Measurements from ENCODE around the gene AP3D1. TPM values are rescaled to one million over a fixed set of nuclear protein-coding genes. Genes with fewer than 3 reads are reported as not detected.

The AP3D1 gene
- total and polyA plus RNA-seq, 9 of the 15 experiments (the other 6 are each of a cell fraction or from before 2014, with no cell fraction given) = 1.2 to 86.1 (median 35.9) TPM

DNA sequence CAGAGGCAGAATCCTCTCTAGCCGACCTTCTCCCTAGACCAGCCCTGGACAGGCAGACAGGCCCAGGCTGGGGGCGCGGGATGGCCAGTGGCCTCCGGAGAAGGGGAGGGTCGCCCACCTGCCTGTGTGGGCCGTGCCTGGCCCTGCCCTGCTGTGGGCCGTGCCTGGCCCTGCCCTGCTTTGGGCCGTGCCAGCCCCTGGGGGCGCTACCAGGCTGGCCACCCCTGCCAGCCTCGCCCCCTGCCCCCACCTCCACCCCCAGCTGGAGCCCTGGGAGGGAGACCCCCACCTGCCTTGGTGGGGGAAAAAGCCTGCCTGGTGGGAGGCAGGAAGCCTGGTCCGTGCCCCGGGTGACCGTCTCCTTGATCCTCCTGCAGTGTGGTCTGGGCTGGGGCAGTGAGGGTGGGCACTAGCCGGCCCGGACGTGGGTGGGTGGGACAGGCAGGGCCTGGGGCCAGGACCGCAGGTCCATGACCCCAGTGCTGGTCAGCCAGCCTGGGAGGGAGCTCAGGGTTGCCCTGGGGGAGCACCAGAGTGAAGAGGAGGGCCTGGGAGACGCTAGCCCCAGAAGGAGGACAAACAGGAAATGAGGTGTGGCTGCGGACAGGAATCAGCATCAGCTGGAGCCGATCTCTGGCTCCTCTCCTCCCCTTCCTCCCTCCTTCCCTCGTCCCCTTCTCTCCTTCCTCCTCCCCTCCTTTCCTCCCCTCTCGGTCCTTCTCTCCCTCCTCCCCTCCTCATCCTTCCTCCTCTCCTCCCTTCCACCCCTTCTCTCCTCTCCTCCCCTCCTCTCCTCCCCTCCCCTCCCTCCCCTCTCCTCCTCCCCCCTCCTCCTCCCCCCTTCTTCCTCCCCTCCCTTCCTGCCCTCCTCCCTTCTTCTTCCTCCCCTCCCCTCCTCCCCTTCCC is 95.2 kb downstream of the AP3D1 start (continued):
- TF ChIP-seq KLF6 (CRISPR knock-in tag; IDR thresholded peaks at IDR 0.05; ENCODE audit: borderline replicate concordance) (peak; percentile 85; the same call in 1 of the 2 replicates), TFAM (CRISPR knock-in tag; conservative IDR thresholded peaks at IDR 0.05) (no peak), EP400 (IDR thresholded peaks at IDR 0.05) (peak; percentile 81), KLF13 (tag; IDR thresholded peaks at IDR 0.05; ENCODE audit: borderline replicate concordance, low read depth) (no peak), MEIS2 (IDR thresholded peaks at IDR 0.05; ENCODE audit: partially characterized antibody) (peak; percentile 17), SPI1 (IDR thresholded peaks at IDR 0.05; ENCODE audit: borderline replicate concordance, low read depth, low read length) (peak; percentile 72; the same call in 1 of the 2 replicates), BRCA1 (IDR thresholded peaks at IDR 0.05) (no peak), BRCA1 (CRISPR knock-in tag; IDR thresholded peaks at IDR 0.05) (no peak), ZNF24 (IDR thresholded peaks at IDR 0.05) (no peak), GTF2A2 (tag; IDR thresholded peaks at IDR 0.05) (0 out of 2 replicates have a peak, but pooled peaks have one; percentile 25), CCNT2 (IDR thresholded peaks at IDR 0.05; ENCODE audit: borderline replicate concordance, extremely low read depth, insufficient read length, low read depth, low read length) (no peak), POLR3G (IDR thresholded peaks at IDR 0.05; ENCODE audit: extremely low read depth, insufficient read length, insufficient replicate concordance) (no peak), ADNP (tag; IDR thresholded peaks at IDR 0.05) (no peak), KHSRP (IDR thresholded peaks at IDR 0.05) (no peak), HBP1 (CRISPR knock-in tag; IDR thresholded peaks at IDR 0.05) (peak; percentile 34; the same call in 1 of the 2 replicates), TAL1 (IDR thresholded peaks at IDR 0.05) (no peak), CHD1 (IDR thresholded peaks at IDR 0.05; ENCODE audit: low read length) (no peak)
- TF ChIP-seq, protein P1, sequence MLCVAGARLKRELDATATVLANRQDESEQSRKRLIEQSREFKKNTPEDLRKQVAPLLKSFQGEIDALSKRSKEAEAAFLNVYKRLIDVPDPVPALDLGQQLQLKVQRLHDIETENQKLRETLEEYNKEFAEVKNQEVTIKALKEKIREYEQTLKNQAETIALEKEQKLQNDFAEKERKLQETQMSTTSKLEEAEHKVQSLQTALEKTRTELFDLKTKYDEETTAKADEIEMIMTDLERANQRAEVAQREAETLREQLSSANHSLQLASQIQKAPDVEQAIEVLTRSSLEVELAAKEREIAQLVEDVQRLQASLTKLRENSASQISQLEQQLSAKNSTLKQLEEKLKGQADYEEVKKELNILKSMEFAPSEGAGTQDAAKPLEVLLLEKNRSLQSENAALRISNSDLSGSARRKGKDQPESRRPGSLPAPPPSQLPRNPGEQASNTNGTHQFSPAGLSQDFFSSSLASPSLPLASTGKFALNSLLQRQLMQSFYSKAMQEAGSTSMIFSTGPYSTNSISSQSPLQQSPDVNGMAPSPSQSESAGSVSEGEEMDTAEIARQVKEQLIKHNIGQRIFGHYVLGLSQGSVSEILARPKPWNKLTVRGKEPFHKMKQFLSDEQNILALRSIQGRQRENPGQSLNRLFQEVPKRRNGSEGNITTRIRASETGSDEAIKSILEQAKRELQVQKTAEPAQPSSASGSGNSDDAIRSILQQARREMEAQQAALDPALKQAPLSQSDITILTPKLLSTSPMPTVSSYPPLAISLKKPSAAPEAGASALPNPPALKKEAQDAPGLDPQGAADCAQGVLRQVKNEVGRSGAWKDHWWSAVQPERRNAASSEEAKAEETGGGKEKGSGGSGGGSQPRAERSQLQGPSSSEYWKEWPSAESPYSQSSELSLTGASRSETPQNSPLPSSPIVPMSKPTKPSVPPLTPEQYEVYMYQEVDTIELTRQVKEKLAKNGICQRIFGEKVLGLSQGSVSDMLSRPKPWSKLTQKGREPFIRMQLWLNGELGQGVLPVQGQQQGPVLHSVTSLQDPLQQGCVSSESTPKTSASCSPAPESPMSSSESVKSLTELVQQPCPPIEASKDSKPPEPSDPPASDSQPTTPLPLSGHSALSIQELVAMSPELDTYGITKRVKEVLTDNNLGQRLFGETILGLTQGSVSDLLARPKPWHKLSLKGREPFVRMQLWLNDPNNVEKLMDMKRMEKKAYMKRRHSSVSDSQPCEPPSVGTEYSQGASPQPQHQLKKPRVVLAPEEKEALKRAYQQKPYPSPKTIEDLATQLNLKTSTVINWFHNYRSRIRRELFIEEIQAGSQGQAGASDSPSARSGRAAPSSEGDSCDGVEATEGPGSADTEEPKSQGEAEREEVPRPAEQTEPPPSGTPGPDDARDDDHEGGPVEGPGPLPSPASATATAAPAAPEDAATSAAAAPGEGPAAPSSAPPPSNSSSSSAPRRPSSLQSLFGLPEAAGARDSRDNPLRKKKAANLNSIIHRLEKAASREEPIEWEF (CRISPR knock-in tag; IDR thresholded peaks at IDR 0.05) = 0 out of 2 replicates have a peak, but pooled peaks have one; percentile 39
- TF ChIP-seq, protein P2, sequence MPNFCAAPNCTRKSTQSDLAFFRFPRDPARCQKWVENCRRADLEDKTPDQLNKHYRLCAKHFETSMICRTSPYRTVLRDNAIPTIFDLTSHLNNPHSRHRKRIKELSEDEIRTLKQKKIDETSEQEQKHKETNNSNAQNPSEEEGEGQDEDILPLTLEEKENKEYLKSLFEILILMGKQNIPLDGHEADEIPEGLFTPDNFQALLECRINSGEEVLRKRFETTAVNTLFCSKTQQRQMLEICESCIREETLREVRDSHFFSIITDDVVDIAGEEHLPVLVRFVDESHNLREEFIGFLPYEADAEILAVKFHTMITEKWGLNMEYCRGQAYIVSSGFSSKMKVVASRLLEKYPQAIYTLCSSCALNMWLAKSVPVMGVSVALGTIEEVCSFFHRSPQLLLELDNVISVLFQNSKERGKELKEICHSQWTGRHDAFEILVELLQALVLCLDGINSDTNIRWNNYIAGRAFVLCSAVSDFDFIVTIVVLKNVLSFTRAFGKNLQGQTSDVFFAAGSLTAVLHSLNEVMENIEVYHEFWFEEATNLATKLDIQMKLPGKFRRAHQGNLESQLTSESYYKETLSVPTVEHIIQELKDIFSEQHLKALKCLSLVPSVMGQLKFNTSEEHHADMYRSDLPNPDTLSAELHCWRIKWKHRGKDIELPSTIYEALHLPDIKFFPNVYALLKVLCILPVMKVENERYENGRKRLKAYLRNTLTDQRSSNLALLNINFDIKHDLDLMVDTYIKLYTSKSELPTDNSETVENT (CRISPR knock-in tag; IDR thresholded peaks at IDR 0.05) = peak; percentile 52; the same call in 1 of the 2 replicates
